HepG2 (cell line): ENCODE results near the gene SNX24. TPM values are rescaled to one million over a fixed set of nuclear protein-coding genes. Genes with fewer than 3 reads are reported as not detected.

Experiments
- FOSL1 ChIP-seq: sonication (generic); formaldehyde crosslinking; IDR thresholded peaks from 2 replicates; pipeline ENCODE4 v1.9.0; 2021; ENCODE audit warnings: missing genetic modification reagents, borderline replicate concordance
- KIAA2018 ChIP-seq: sonication (generic); formaldehyde crosslinking; IDR thresholded peaks from 2 replicates; pipeline ENCODE4 v1.5.0; 2020; ENCODE audit warnings: mild to moderate bottlenecking, missing genetic modification reagents, borderline replicate concordance
- ZNF549 ChIP-seq: sonication (generic); formaldehyde crosslinking; IDR thresholded peaks from 2 replicates; pipeline ENCODE4 v1.5.0; 2020; ENCODE audit warnings: missing genetic modification reagents
- ZNF567 ChIP-seq: sonication (generic); formaldehyde crosslinking; IDR thresholded peaks from 2 replicates; pipeline ENCODE4 v1.8.1; 2023; ENCODE audit warnings: mild to moderate bottlenecking, missing genetic modification reagents, borderline replicate concordance
- polyA plus RNA-seq, 8 experiments: library from polyadenylated mRNA; depleted of rRNA in 3 of 8; stranded (reverse) in 7 of 8; unstranded in 1 of 8; fragments of >200 nt; fragmentation: Illumina TruSeq in 4 of 8; extraction: Trizol in 4 of 8; gene quantifications; 2 replicates each; pipeline versions ENCODE4 v1.2.1 to v1.2.3, GENCODE V29; 2011 to 2016; ENCODE audit warnings: low read depth in 4 of 8, missing spikeins in 1 of 8, mixed read lengths in 1 of 8; ENCODE audit not compliant: insufficient read depth in 1 of 8
- total RNA-seq, 5 experiments: library from RNA; depleted of rRNA; stranded (reverse); fragments of >200 nt; fragmentation: Illumina TruSeq; extraction: Trizol; gene quantifications; 2 replicates each; pipeline ENCODE4 v1.2.3, GENCODE V29; 2016; ENCODE audit warnings: low read depth in 1 of 5
- TF ChIP-seq, protein P1 (sequence below): sonication (generic); formaldehyde crosslinking; IDR thresholded peaks from 2 replicates; pipeline ENCODE4 v1.4.0; 2020; ENCODE audit warnings: missing genetic modification reagents

The SNX24 gene
- total and polyA plus RNA-seq, 2 of the 13 experiments (the other 11 are each of a cell fraction or from before 2014, with no cell fraction given) = 7.2 to 23.7 TPM

GRCh38 chr5:122902263-122902662, 56.9 kb downstream of the SNX24 start (continued):
- TF ChIP-seq KIAA2018 (no peak), ZNF549 (CRISPR knock-in tag) (no peak), ZNF567 (no peak), FOSL1 (CRISPR knock-in tag) (no peak)
- TF ChIP-seq, protein P1, sequence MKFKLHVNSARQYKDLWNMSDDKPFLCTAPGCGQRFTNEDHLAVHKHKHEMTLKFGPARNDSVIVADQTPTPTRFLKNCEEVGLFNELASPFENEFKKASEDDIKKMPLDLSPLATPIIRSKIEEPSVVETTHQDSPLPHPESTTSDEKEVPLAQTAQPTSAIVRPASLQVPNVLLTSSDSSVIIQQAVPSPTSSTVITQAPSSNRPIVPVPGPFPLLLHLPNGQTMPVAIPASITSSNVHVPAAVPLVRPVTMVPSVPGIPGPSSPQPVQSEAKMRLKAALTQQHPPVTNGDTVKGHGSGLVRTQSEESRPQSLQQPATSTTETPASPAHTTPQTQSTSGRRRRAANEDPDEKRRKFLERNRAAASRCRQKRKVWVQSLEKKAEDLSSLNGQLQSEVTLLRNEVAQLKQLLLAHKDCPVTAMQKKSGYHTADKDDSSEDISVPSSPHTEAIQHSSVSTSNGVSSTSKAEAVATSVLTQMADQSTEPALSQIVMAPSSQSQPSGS = no peak
